CD4-positive, alpha-beta T cell treated with Interleukin-1 beta for 1 hour (primary cell): Measurements from ENCODE around the gene ST6GALNAC6.
"Not testable (repeated sequence)": the region's sequence is repeated elsewhere in the genome, so short reads cannot be mapped to it uniquely, and the experiment has no call there.

ENCODE experiments used
- DNase-seq, 2 donors: peaks; one replicate each; pipeline ENCODE4 v3.0.0-alpha.2; 2020 to 2022

The ST6GALNAC6 gene

GRCh38 chr9:127871531-127871930, 27.9 kb downstream of the ST6GALNAC6 start:
- no peak for DNase-seq

GRCh38 chr9:127870887-127871286, 28.5 kb downstream of the ST6GALNAC6 start:
- DNase-seq: no peak

GRCh38 chr9:127870153-127870491, 29.3 kb downstream of the ST6GALNAC6 start:
- DNase-seq: not testable (repeated sequence)

- DNase-seq: peak; percentile 82 to 84
These were observed 29.9 kb downstream of the ST6GALNAC6 start for GRCh38 chr9:127869310-127870152.

GRCh38 chr9:127868278-127868902, 31.0 kb downstream of the ST6GALNAC6 start:
- DNase-seq: no peak

GRCh38 chr9:127867356-127868277, 31.8 kb downstream of the ST6GALNAC6 start:
- DNase-seq: no peak

GRCh38 chr9:127866535-127866934, 32.9 kb downstream of the ST6GALNAC6 start:
- no peak for DNase-seq

- DNase-seq: no peak
These were observed 33.5 kb downstream of the ST6GALNAC6 start for GRCh38 chr9:127865645-127866464.

GRCh38 chr9:127863191-127863621, 36.2 kb downstream of the ST6GALNAC6 start:
- peak in 1 of 2 donors; percentile 48 for DNase-seq

- DNase-seq: peak; percentile 57 to 82
These were observed 37.1 kb downstream of the ST6GALNAC6 start for GRCh38 chr9:127862075-127863011.

GRCh38 chr9:127860779-127861178, 38.6 kb downstream of the ST6GALNAC6 start:
- DNase-seq: no peak

GRCh38 chr9:127860260-127860659, 39.1 kb downstream of the ST6GALNAC6 start:
- DNase-seq: no peak

- DNase-seq: no peak
These were observed 41.3 kb downstream of the ST6GALNAC6 start for GRCh38 chr9:127858041-127858512.

GRCh38 chr9:127857278-127857677, 42.1 kb downstream of the ST6GALNAC6 start:
- DNase-seq: no peak

- no peak for DNase-seq
These were observed 42.7 kb downstream of the ST6GALNAC6 start for GRCh38 chr9:127856729-127857116.

- no peak for DNase-seq
These were observed 43.2 kb downstream of the ST6GALNAC6 start for GRCh38 chr9:127856094-127856728.

- DNase-seq: no peak
These were observed 43.9 kb downstream of the ST6GALNAC6 start for GRCh38 chr9:127855522-127855921.

- DNase-seq: no peak
These were observed 44.4 kb downstream of the ST6GALNAC6 start for GRCh38 chr9:127854960-127855359.

GRCh38 chr9:127854184-127854806, 45.1 kb downstream of the ST6GALNAC6 start, which contains the start of gene ENG:
Gene ENG (minus strand): TSS chr9:127854658. CDS start chr9:127854355, 303 bp downstream.
- peak in 1 of 2 donors; percentile 22 for DNase-seq
